ENCODE results near the gene PTOV1. TPM values are rescaled to one million over a fixed set of nuclear protein-coding genes. Genes with fewer than 3 reads are reported as not detected.

The PTOV1 gene
- total and polyA plus RNA-seq, 4 donors: 38.0 to 52.3 (median 41.3) TPM

- no peaks in the 10 kb centered on the region for H3K9me3 ChIP-seq (ENCODE audit: control insufficient read depth in 4 of 4, low read length in 3 of 4)
- H3K4me3 ChIP-seq (ENCODE audit: low read depth in 1 of 3, low read length in 3 of 3): no peak overlapping the region
- WGBS: 97% methylated on average over 23 of the region's 23 CpGs
- H3K9ac ChIP-seq (ENCODE audit: low read depth in 1 of 2, low read length in 2 of 2): no peak overlapping the region
- TF ChIP-seq HNF4A (conservative IDR thresholded peaks at IDR 0.05) (no peak), FOXA1 (IDR thresholded peaks at IDR 0.05) (no peak), RXRA (IDR thresholded peaks at IDR 0.05) (no peak)
- TF ChIP-seq, protein P1, sequence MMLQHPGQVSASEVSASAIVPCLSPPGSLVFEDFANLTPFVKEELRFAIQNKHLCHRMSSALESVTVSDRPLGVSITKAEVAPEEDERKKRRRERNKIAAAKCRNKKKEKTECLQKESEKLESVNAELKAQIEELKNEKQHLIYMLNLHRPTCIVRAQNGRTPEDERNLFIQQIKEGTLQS (IDR thresholded peaks at IDR 0.05): no peak
- H3K4me1 ChIP-seq (ENCODE audit: control insufficient read depth in 4 of 4, insufficient read depth in 4 of 4, low read length in 3 of 4): peaks cover 0 to 9% (median 4%) of the 10 kb centered on the region in 4 donors
- no peak for DNase-seq (ENCODE audit: low spot score)
- no peak overlapping the region for H3K27ac ChIP-seq (ENCODE audit: low read depth in 1 of 2, low read length in 2 of 2)
- peaks cover 4 to 34% (median 14%) of the 10 kb centered on the region in 4 donors for H3K36me3 ChIP-seq (ENCODE audit: control insufficient read depth in 4 of 4, insufficient read depth in 3 of 4, low read depth in 1 of 4, low read length in 3 of 4)
- H3K27me3 ChIP-seq (ENCODE audit: control insufficient read depth in 4 of 4, insufficient read depth in 4 of 4, low read length in 3 of 4): no peaks in the 10 kb centered on the region
Measured at GRCh38 chr19:49907745-49908446, 56.9 kb downstream of the PTOV1 start.

DNA sequence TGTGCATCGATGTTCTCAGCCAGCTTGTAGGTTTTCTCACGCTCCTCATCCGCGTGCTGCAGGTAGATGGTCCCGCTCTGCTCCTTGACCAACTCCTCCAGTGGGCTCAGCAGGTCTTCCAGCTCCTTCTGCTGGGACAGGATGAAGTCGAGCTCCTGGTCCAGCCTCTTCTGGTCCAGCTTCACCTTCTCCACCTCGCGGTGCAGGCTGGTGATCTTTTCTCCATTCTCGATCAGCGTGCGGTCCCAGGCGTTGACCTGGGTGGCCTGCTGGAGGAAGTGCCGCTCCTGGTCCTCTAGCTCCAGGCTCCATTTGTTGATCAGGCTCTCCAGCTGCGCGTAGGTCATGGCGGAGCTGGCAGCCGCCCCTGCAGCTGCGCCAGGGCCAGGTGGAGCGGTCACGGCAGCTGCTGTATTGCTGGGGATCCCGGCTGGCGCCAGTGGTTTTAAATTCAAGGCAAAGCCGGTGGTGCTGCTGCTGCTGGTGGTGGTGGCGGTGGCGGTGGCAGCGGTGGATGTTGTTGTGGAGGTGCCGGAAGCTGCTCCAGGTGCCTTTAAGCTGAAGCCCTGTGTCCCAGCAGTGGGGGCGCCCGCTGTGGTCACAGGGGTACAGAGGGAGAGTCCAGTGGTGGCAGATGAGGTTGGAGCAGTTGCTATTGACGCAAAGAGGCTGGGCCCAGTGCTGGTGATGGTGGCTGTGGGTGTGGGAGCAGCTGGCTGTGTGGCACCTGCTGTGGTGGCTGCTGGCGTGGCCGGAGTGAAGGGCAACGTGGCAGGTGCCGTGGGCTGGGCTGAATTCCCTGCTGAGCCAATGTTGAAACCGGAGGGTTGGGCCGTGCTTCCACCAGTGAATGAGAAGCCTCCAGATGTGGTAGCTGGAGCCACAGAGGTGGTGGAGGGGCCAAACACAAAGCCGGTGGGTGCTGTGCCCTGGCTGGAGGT is 57.8 kb downstream of the PTOV1 start:
- H3K27ac ChIP-seq (ENCODE audit: low read depth in 1 of 2, low read length in 2 of 2): no peak overlapping the region
- peaks cover 0 to 11% (median 4%) of the 10 kb centered on the region in 4 donors for H3K4me1 ChIP-seq (ENCODE audit: control insufficient read depth in 4 of 4, insufficient read depth in 4 of 4, low read length in 3 of 4)
- H3K9ac ChIP-seq (ENCODE audit: low read depth in 1 of 2, low read length in 2 of 2): no peak overlapping the region
- no peaks in the 10 kb centered on the region for H3K9me3 ChIP-seq (ENCODE audit: control insufficient read depth in 4 of 4, low read length in 3 of 4)
- WGBS: 97% methylated on average over 37 of the region's 37 CpGs
- DNase-seq (ENCODE audit: low spot score): no peak
- TF ChIP-seq GABPA (IDR thresholded peaks at IDR 0.05 in 1 of 2, conservative IDR thresholded peaks at IDR 0.05 in 1 of 2): no peak
- TF ChIP-seq EGR1 (IDR thresholded peaks at IDR 0.05; ENCODE audit: low read depth in 2 of 2): no peak
- TF ChIP-seq FOXA2 (IDR thresholded peaks at IDR 0.05): no peak
- TF ChIP-seq, protein P2, sequence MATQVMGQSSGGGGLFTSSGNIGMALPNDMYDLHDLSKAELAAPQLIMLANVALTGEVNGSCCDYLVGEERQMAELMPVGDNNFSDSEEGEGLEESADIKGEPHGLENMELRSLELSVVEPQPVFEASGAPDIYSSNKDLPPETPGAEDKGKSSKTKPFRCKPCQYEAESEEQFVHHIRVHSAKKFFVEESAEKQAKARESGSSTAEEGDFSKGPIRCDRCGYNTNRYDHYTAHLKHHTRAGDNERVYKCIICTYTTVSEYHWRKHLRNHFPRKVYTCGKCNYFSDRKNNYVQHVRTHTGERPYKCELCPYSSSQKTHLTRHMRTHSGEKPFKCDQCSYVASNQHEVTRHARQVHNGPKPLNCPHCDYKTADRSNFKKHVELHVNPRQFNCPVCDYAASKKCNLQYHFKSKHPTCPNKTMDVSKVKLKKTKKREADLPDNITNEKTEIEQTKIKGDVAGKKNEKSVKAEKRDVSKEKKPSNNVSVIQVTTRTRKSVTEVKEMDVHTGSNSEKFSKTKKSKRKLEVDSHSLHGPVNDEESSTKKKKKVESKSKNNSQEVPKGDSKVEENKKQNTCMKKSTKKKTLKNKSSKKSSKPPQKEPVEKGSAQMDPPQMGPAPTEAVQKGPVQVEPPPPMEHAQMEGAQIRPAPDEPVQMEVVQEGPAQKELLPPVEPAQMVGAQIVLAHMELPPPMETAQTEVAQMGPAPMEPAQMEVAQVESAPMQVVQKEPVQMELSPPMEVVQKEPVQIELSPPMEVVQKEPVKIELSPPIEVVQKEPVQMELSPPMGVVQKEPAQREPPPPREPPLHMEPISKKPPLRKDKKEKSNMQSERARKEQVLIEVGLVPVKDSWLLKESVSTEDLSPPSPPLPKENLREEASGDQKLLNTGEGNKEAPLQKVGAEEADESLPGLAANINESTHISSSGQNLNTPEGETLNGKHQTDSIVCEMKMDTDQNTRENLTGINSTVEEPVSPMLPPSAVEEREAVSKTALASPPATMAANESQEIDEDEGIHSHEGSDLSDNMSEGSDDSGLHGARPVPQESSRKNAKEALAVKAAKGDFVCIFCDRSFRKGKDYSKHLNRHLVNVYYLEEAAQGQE (IDR thresholded peaks at IDR 0.05): no peak
- TF ChIP-seq RXRA (IDR thresholded peaks at IDR 0.05): no peak
- TF ChIP-seq, protein P1 (IDR thresholded peaks at IDR 0.05): no peak
- no peak for TF ChIP-seq NR2F2 (IDR thresholded peaks at IDR 0.05)
- TF ChIP-seq JUND (IDR thresholded peaks at IDR 0.05): no peak
- no peak for TF ChIP-seq SP1 (IDR thresholded peaks at IDR 0.05)
- no peak for TF ChIP-seq HNF4G (IDR thresholded peaks at IDR 0.05)
- H3K4me3 ChIP-seq (ENCODE audit: low read depth in 1 of 3, low read length in 3 of 3): no peak overlapping the region
- no peaks in the 10 kb centered on the region for H3K27me3 ChIP-seq (ENCODE audit: control insufficient read depth in 4 of 4, insufficient read depth in 4 of 4, low read length in 3 of 4)
- peaks cover 4 to 34% (median 14%) of the 10 kb centered on the region in 4 donors for H3K36me3 ChIP-seq (ENCODE audit: control insufficient read depth in 4 of 4, insufficient read depth in 3 of 4, low read depth in 1 of 4, low read length in 3 of 4)
